ENCODE results near the gene SORBS2. TPM values are rescaled to one million over a fixed set of nuclear protein-coding genes. Genes with fewer than 3 reads are reported as not detected.

Gene SORBS2
- total RNA-seq, 4 donors from 2014 or later, result 92.7 to 234 (median 122) TPM

DNA sequence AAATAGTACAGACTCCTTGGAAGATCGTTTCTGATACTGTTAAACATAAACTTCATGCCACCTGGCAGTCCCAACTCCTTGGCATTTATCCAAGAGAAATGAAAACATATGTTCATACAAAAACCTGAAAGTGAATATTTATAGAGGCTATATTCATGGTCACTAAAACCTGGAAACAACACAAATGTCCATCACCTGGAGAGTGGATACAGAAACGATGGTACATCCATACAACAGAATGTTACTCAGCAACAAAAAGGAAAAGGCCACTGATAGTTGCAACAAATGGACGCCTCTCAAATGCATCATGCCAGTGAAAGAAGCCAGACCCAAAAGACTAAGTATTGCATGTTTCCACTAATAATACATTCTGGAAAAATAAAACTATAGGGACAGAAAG is 34.0 kb upstream of the SORBS2 start:
- Histone ChIP-seq H3K27me3 (no peaks in the 10 kb centered on the region), H3K4me1 (no peaks in the 10 kb centered on the region), H3K36me3 (no peaks in the 10 kb centered on the region), H3K4me3 (no peak overlapping the region), H3K27ac (no peak overlapping the region), H3K9me3 (peaks cover 0 to 3% of the 10 kb centered on the region in 2 donors)
- no peak for DNase-seq
- TF ChIP-seq POLR2A (IDR thresholded peaks at IDR 0.05), result no peak
- TF ChIP-seq, protein P1, sequence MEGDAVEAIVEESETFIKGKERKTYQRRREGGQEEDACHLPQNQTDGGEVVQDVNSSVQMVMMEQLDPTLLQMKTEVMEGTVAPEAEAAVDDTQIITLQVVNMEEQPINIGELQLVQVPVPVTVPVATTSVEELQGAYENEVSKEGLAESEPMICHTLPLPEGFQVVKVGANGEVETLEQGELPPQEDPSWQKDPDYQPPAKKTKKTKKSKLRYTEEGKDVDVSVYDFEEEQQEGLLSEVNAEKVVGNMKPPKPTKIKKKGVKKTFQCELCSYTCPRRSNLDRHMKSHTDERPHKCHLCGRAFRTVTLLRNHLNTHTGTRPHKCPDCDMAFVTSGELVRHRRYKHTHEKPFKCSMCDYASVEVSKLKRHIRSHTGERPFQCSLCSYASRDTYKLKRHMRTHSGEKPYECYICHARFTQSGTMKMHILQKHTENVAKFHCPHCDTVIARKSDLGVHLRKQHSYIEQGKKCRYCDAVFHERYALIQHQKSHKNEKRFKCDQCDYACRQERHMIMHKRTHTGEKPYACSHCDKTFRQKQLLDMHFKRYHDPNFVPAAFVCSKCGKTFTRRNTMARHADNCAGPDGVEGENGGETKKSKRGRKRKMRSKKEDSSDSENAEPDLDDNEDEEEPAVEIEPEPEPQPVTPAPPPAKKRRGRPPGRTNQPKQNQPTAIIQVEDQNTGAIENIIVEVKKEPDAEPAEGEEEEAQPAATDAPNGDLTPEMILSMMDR (IDR thresholded peaks at IDR 0.05), result no peak
- TF ChIP-seq EP300 (IDR thresholded peaks at IDR 0.05; ENCODE audit: low read depth), result no peak
- TF ChIP-seq POLR2AphosphoS5 (IDR thresholded peaks at IDR 0.05), result no peak
- WGBS, 2 donors (ENCODE audit: low coverage in 1 of 2), result 58 to 70% methylated on average over 3 of the region's 3 CpGs
- in situ Hi-C loops (cut with MboI; ENCODE audit: low pct_ligation_motif_present in 1 of 4, low pct_unique_long_range_greater_than_20kb in 1 of 4, low sequenced_read_pairs in 3 of 4) (no loop called here), intact Hi-C loops (cut with DNase I; ENCODE audit: low total_unique reads) (no loop called here)

DNA sequence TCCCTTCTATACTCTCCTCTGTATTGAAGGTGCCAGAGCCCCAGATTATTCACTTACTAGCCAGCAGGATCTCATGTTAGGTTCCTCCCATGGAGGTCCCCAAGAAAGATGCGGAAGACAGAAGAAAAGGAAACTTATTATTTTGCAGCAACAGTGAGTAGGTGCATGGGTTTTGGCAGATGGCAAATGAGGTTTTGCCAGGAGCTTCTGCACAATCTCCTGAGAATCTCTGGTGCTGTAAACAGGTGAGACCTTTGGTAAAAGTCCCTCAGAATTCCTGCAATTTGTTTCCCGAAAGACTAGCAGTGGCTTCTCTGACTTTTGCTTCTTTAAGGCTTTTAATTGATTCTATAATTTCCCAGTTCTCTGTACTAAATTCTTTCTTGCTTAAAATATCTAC is 29.5 kb upstream of the SORBS2 start:
- in situ Hi-C loops (cut with MboI; ENCODE audit: low pct_ligation_motif_present in 1 of 4, low pct_unique_long_range_greater_than_20kb in 1 of 4, low sequenced_read_pairs in 3 of 4) (no loop called here), intact Hi-C loops (cut with DNase I; ENCODE audit: low total_unique reads) (no loop called here)
- Histone ChIP-seq H3K36me3 (no peaks in the 10 kb centered on the region), H3K27ac (peak overlapping the region in 1 of 4 donors; percentile 81), H3K4me1 (peaks cover 19 to 31% (median 21%) of the 10 kb centered on the region in 4 donors), H3K4me3 (no peak overlapping the region), H3K27me3 (no peaks in the 10 kb centered on the region), H3K9me3 (peaks cover 0 to 3% of the 10 kb centered on the region in 2 donors)
- 94 to 100% methylated on average over 2 of the region's 2 CpGs for WGBS, 2 donors (ENCODE audit: low coverage in 1 of 2)
- no peak for TF ChIP-seq POLR2A (IDR thresholded peaks at IDR 0.05)
- no peak for TF ChIP-seq POLR2AphosphoS5 (IDR thresholded peaks at IDR 0.05)
- no peak for TF ChIP-seq EP300 (IDR thresholded peaks at IDR 0.05; ENCODE audit: low read depth)
- TF ChIP-seq, protein P1 (IDR thresholded peaks at IDR 0.05), result no peak
- no peak for DNase-seq

DNA sequence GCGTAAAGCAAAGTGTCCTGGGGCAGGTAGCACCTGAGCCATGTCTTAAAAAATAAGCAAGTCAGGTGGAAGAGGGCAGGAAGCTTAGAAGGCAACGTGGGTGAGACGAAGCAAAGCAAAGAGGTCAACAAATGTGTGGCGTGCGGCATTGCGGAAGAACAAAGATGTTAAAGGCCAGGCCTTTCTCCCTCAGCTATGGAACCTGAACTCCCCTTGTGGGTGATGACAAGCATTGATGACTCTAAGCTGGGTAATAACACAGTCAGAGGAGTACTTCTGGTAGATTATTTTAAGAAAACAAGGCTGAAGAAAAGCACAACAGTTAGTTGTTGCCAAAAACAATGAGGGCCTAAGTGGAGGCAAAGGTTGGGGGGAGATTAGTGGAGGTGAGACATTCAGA is 29.0 kb upstream of the SORBS2 start:
- Histone ChIP-seq H3K4me1 (peaks cover 19 to 31% (median 21%) of the 10 kb centered on the region in 4 donors), H3K4me3 (no peak overlapping the region), H3K9me3 (peaks cover 0 to 1% of the 10 kb centered on the region in 2 donors), H3K27me3 (no peaks in the 10 kb centered on the region), H3K36me3 (no peaks in the 10 kb centered on the region), H3K27ac (peak overlapping the region; percentile 75 to 86 (median 80))
- no peak for DNase-seq
- intact Hi-C loops (cut with DNase I; ENCODE audit: low total_unique reads), result no loop called here
- TF ChIP-seq POLR2AphosphoS5 (IDR thresholded peaks at IDR 0.05) (no peak), POLR2A (IDR thresholded peaks at IDR 0.05) (no peak), EP300 (IDR thresholded peaks at IDR 0.05; ENCODE audit: low read depth) (no peak)
- TF ChIP-seq, protein P1 (IDR thresholded peaks at IDR 0.05), result no peak
- 85 to 90% methylated on average over 6 of the region's 6 CpGs for WGBS, 2 donors (ENCODE audit: low coverage in 1 of 2)
- in situ Hi-C loops (cut with MboI; ENCODE audit: low pct_ligation_motif_present in 1 of 4, low pct_unique_long_range_greater_than_20kb in 1 of 4, low sequenced_read_pairs in 3 of 4), result no loop called here

DNA sequence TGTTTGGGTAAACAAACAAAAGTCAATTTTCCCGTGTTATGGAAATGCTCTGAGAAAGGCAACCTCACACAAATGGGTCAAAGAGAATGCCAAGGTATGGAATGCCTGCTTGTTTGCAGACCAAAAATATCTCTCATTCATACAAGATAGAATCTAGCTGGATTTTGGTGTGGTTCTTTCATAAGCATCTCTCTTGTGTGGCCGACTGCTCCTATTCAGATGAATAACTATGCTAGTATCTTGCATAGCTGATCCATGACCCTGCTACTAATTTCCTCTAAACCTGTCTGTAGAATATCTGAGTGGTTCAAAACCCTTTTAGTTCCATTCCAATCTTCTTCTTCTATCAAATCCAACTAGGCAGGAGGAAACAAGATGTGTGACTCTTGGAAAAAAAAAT is 28.2 kb upstream of the SORBS2 start:
- Histone ChIP-seq H3K36me3 (no peaks in the 10 kb centered on the region), H3K9me3 (no peaks in the 10 kb centered on the region), H3K27ac (peak overlapping the region; percentile 75 to 86 (median 80)), H3K4me1 (peaks cover 19 to 31% (median 21%) of the 10 kb centered on the region in 4 donors), H3K4me3 (no peak overlapping the region), H3K27me3 (no peaks in the 10 kb centered on the region)
- intact Hi-C loops (cut with DNase I; ENCODE audit: low total_unique reads) (no loop called here), in situ Hi-C loops (cut with MboI; ENCODE audit: low pct_ligation_motif_present in 1 of 4, low pct_unique_long_range_greater_than_20kb in 1 of 4, low sequenced_read_pairs in 3 of 4) (no loop called here)
- DNase-seq, result no peak
- whole genome bisulfite sequencing, 2 donors (ENCODE audit: low coverage in 1 of 2), result 52 to 71% methylated on average over 1 to 2 of the region's 2 CpGs
- TF ChIP-seq EP300 (IDR thresholded peaks at IDR 0.05; ENCODE audit: low read depth), result no peak
- TF ChIP-seq, protein P1 (IDR thresholded peaks at IDR 0.05), result no peak
- TF ChIP-seq POLR2AphosphoS5 (IDR thresholded peaks at IDR 0.05), result no peak
- TF ChIP-seq POLR2A (IDR thresholded peaks at IDR 0.05), result no peak

Measured in transverse colon (tissue), 4 donors.